GM18499 (cell line): ENCODE measurements around the gene PRLHR.

Experiments used
- ATAC-seq: cut with Tn5 transposase; IDR thresholded peaks from one replicate; pipeline ENCODE4 v1.9.1; 2021; ENCODE audit warnings: moderate number of reproducible peaks; ENCODE audit not compliant: insufficient read depth, unreplicated experiment

PRLHR gene

GRCh38 chr10:118565301-118566075 lies 30.0 kb downstream of the PRLHR start:
- no peak for ATAC-seq

- no peak for ATAC-seq
Measured at GRCh38 chr10:118564652-118565051, 30.8 kb downstream of the PRLHR start.

- no peak for ATAC-seq
Measured at GRCh38 chr10:118564114-118564513, 31.3 kb downstream of the PRLHR start.

GRCh38 chr10:118563373-118563890 lies 32.0 kb downstream of the PRLHR start:
- ATAC-seq = no peak

GRCh38 chr10:118562851-118563250 lies 32.6 kb downstream of the PRLHR start:
- ATAC-seq = no peak

GRCh38 chr10:118557946-118558345 lies 37.5 kb downstream of the PRLHR start:
- no peak for ATAC-seq

GRCh38 chr10:118551535-118552100 lies 43.8 kb downstream of the PRLHR start:
- ATAC-seq = no peak

GRCh38 chr10:118547282-118547681 lies 48.2 kb downstream of the PRLHR start:
- ATAC-seq = no peak

- ATAC-seq = no peak
Measured at GRCh38 chr10:118546479-118546878, 49.0 kb downstream of the PRLHR start.

GRCh38 chr10:118545381-118545780 lies 50.1 kb downstream of the PRLHR start:
- ATAC-seq = no peak

GRCh38 chr10:118544401-118544948 lies 51.0 kb downstream of the PRLHR start:
- ATAC-seq = no peak

GRCh38 chr10:118543714-118544400 lies 51.6 kb downstream of the PRLHR start:
- no peak for ATAC-seq

GRCh38 chr10:118542745-118543144 lies 52.7 kb downstream of the PRLHR start:
- no peak for ATAC-seq

GRCh38 chr10:118542205-118542604 lies 53.2 kb downstream of the PRLHR start:
- ATAC-seq = no peak

- no peak for ATAC-seq
Measured at GRCh38 chr10:118541718-118542117, 53.7 kb downstream of the PRLHR start.
